Kidney glomerular epithelial cell (primary cell): Measurements from ENCODE around the gene ENO3.
A peak's percentile ranks its signal among the peaks of the same experiment; 100 is the strongest.
"Not testable (repeated sequence)": the region's sequence is repeated elsewhere in the genome, so short reads cannot be mapped to it uniquely, and the experiment has no call there.

Source experiments
- DNase-seq: peaks from one replicate; lab custom pipeline; 2025; lab: John Stamatoyannopoulos, UW

Gene ENO3

GRCh38 chr17:4950746-4951204, at the start of gene ENO3:
TSS of gene ENO3 (plus strand) at chr17:4951119. CDS start at chr17:4951830, 711 bp downstream.
- DNase-seq = no peak

GRCh38 chr17:4901648-4902344, 49.1 kb upstream of the ENO3 start:
- no peak for DNase-seq

- DNase-seq = no peak
These were observed 48.4 kb upstream of the ENO3 start for GRCh38 chr17:4902540-4902939.

GRCh38 chr17:4903051-4903818, 47.7 kb upstream of the ENO3 start, which contains the start of gene CHRNE:
TSS of gene CHRNE (minus strand) at chr17:4903098. CDS start at chr17:4903063, 35 bp downstream.
- peak; percentile 77 for DNase-seq

GRCh38 chr17:4906642-4907041, 44.3 kb upstream of the ENO3 start:
- not testable (repeated sequence) for DNase-seq

GRCh38 chr17:4908301-4908700, 42.6 kb upstream of the ENO3 start:
- no peak for DNase-seq

- peak; percentile 93 for DNase-seq
These were observed 42.0 kb upstream of the ENO3 start for GRCh38 chr17:4908711-4909496.

GRCh38 chr17:4913994-4914393, 36.9 kb upstream of the ENO3 start:
- peak; percentile 21 for DNase-seq

- not testable (repeated sequence) for DNase-seq
These were observed 36.4 kb upstream of the ENO3 start for GRCh38 chr17:4914551-4914950.

GRCh38 chr17:4919511-4920047, 31.3 kb upstream of the ENO3 start:
- no peak for DNase-seq

- no peak for DNase-seq
These were observed 30.4 kb upstream of the ENO3 start for GRCh38 chr17:4920351-4921048.

GRCh38 chr17:4921320-4921719, 29.6 kb upstream of the ENO3 start:
- DNase-seq = no peak

- DNase-seq = not testable (repeated sequence)
These were observed 24.2 kb upstream of the ENO3 start for GRCh38 chr17:4926577-4927335.

GRCh38 chr17:4928881-4929280, 22.0 kb upstream of the ENO3 start:
- DNase-seq = no peak

GRCh38 chr17:4931963-4932362, 19.0 kb upstream of the ENO3 start, which contains the start of gene GP1BA:
TSS of gene GP1BA (plus strand) at chr17:4932277. CDS start at chr17:4932605, 328 bp downstream.
- DNase-seq = no peak

GRCh38 chr17:4932756-4933155, 18.2 kb upstream of the ENO3 start:
- no peak for DNase-seq

- no peak for DNase-seq
These were observed 17.3 kb upstream of the ENO3 start for GRCh38 chr17:4933646-4934045.

GRCh38 chr17:4934173-4934979, 16.5 kb upstream of the ENO3 start:
- no peak for DNase-seq

GRCh38 chr17:4935650-4936049, 15.3 kb upstream of the ENO3 start:
- no peak for DNase-seq

- no peak for DNase-seq
These were observed 14.5 kb upstream of the ENO3 start for GRCh38 chr17:4936436-4936835.
